IMR-90 (cell line): ENCODE measurements around the gene NLE1. TPM values are rescaled to one million over a fixed set of nuclear protein-coding genes. Genes with fewer than 3 reads are reported as not detected.

Source experiments
- ATAC-seq: fragments of 200-7000 bp; cut with Tn5 transposase; 2 replicates; pipeline ENCODE4 v1.9.1; 2020; ENCODE audit warnings: low read depth, mild to moderate bottlenecking, moderate library complexity
- BruUV-seq: library from RNA; stranded (reverse); fragments of 400-500 nt; replicated peaks from 2 replicates; lab custom pipeline; 2021; lab: Mats Ljungman, UMichigan
- CTCF ChIA-PET: fragments of 300-600 bp; formaldehyde crosslinking; extraction: SDS; loops from one replicate; lab custom pipeline; 2021; ENCODE audit warnings: antibody characterized with exemption; lab: Yijun Ruan, JAX
- POLR2A ChIA-PET: fragments of 300-600 bp; sonication (Branson Sonifier 250); formaldehyde crosslinking; loops from one replicate; lab custom pipeline; 2022; ENCODE audit warnings: antibody characterized with exemption; ENCODE audit not compliant: unreplicated experiment; lab: Charles Lee
- DNase-seq: peaks from one replicate; pipeline ENCODE4 v3.0.0; 2013
- H2AFZ ChIP-seq: replicated peaks from 2 replicates; pipeline ENCODE3; 2013; ENCODE audit warnings: low read length, mild to moderate bottlenecking; ENCODE audit not compliant: poor library complexity
- H2AK5ac ChIP-seq: 2 replicates; pipeline ENCODE4 v1.6.1; 2013; ENCODE audit warnings: low read depth, low read length, inconsistent platforms
- H2AK9ac ChIP-seq: replicated peaks from 2 replicates; pipeline ENCODE3; 2013; ENCODE audit warnings: mild to moderate bottlenecking, low read depth, low read length, moderate library complexity; ENCODE audit not compliant: poor library complexity
- H2BK120ac ChIP-seq: 2 replicates; pipeline ENCODE4 v1.6.1; 2013; ENCODE audit warnings: low read depth, low read length, inconsistent platforms
- H2BK15ac ChIP-seq: 3 replicates; pipeline ENCODE4 v1.6.1; 2013; ENCODE audit warnings: low read depth, low read length, inconsistent platforms
- H2BK20ac ChIP-seq: 2 replicates; pipeline ENCODE4 v1.6.1; 2013; ENCODE audit warnings: low read depth, mild to moderate bottlenecking, inconsistent platforms, low read length, moderate library complexity
- H2BK5ac ChIP-seq: 2 replicates; pipeline ENCODE4 v1.6.1; 2013; ENCODE audit warnings: mild to moderate bottlenecking, low read depth, low read length, inconsistent platforms; ENCODE audit not compliant: poor library complexity, severe bottlenecking
- H3K14ac ChIP-seq: replicated peaks from 2 replicates; pipeline ENCODE4 v1.6.1; 2013; ENCODE audit warnings: low read depth, low read length, inconsistent platforms
- H3K18ac ChIP-seq: 2 replicates; pipeline ENCODE4 v1.6.1; 2013; ENCODE audit warnings: low read depth, low read length, control low read depth
- H3K23ac ChIP-seq: 2 replicates; pipeline ENCODE4 v1.6.1; 2013; ENCODE audit warnings: low read depth, low read length, inconsistent platforms
- H3K27ac ChIP-seq: 2 replicates; pipeline ENCODE4 v1.5.1; 2013; ENCODE audit warnings: mild to moderate bottlenecking, control low read depth, low read length; ENCODE audit not compliant: insufficient read depth
- H3K27me3 ChIP-seq: 2 replicates; pipeline ENCODE4 v1.6.1; 2013; ENCODE audit warnings: low read length; ENCODE audit not compliant: control insufficient read depth, insufficient read depth
- H3K36me3 ChIP-seq: 2 replicates; pipeline ENCODE4 v1.6.1; 2013; ENCODE audit warnings: low read length, mixed read lengths; ENCODE audit not compliant: control insufficient read depth, insufficient read depth
- H3K4ac ChIP-seq: 2 replicates; pipeline ENCODE4 v1.6.1; 2013; ENCODE audit warnings: low read depth, low read length, inconsistent platforms
- H3K4me1 ChIP-seq: 2 replicates; pipeline ENCODE4 v1.6.1; 2013; ENCODE audit warnings: low read length, mixed read lengths; ENCODE audit not compliant: control insufficient read depth, insufficient read depth
- H3K4me2 ChIP-seq: 2 replicates; pipeline ENCODE4 v1.6.1; 2013; ENCODE audit warnings: low read depth, mild to moderate bottlenecking, control low read depth, low read length, moderate library complexity
- H3K4me3 ChIP-seq: 2 replicates; pipeline ENCODE4 v1.5.1; 2013; ENCODE audit warnings: low read depth, mild to moderate bottlenecking, control low read depth, low read length, moderate library complexity; ENCODE audit not compliant: insufficient read depth
- H3K56ac ChIP-seq: 2 replicates; pipeline ENCODE4 v1.6.1; 2013; ENCODE audit warnings: low read length, inconsistent platforms; ENCODE audit not compliant: insufficient read depth; ENCODE audit errors: extremely low read depth
- H3K79me1 ChIP-seq, 2 experiments: 2 replicates each; pipeline ENCODE4 v1.6.1; 2013; ENCODE audit warnings: low read length in 2 of 2, inconsistent platforms in 1 of 2, low read depth in 1 of 2
- H3K9ac ChIP-seq: 2 replicates; pipeline ENCODE4 v1.6.1; 2013; ENCODE audit warnings: low read depth, low read length, control low read depth
- H3K9me1 ChIP-seq: 2 replicates; pipeline ENCODE4 v1.6.1; 2013; ENCODE audit warnings: low read length, inconsistent platforms; ENCODE audit not compliant: insufficient read depth
- H3K9me3 ChIP-seq: 2 replicates; pipeline ENCODE4 v1.6.1; 2013; ENCODE audit warnings: low read length; ENCODE audit not compliant: control insufficient read depth, insufficient read depth
- H4K20me1 ChIP-seq: 2 replicates; pipeline ENCODE4 v1.6.1; 2013; ENCODE audit warnings: low read length, inconsistent platforms; ENCODE audit not compliant: insufficient read depth
- H4K5ac ChIP-seq: 2 replicates; pipeline ENCODE4 v1.6.1; 2013; ENCODE audit warnings: mild to moderate bottlenecking, low read depth, low read length, control low read depth
- H4K8ac ChIP-seq, 2 experiments: 2 replicates each; pipeline ENCODE4 v1.6.1; 2013; ENCODE audit warnings: low read depth in 2 of 2, low read length in 2 of 2, control low read depth in 1 of 2, inconsistent platforms in 1 of 2
- H4K91ac ChIP-seq: 2 replicates; pipeline ENCODE4 v1.6.1; 2013; ENCODE audit warnings: low read depth, low read length, inconsistent platforms; ENCODE audit not compliant: insufficient read depth
- CEBPB ChIP-seq: IDR thresholded peaks from 2 replicates; pipeline ENCODE4 v1.6.1; 2012; ENCODE audit warnings: low read depth, low read length, improper control_type of control experiment
- CTCF ChIP-seq: conservative IDR thresholded peaks from 2 replicates; pipeline ENCODE4 v1.5.1; 2012; ENCODE audit warnings: mild to moderate bottlenecking, low read depth, low read length, improper control_type of control experiment
- ELK1 ChIP-seq: fragments of 150-350 bp; IDR thresholded peaks from 2 replicates; pipeline ENCODE4 v1.6.1; 2016; ENCODE audit warnings: low read depth, mild to moderate bottlenecking, low read length, moderate library complexity, borderline replicate concordance
- FOS ChIP-seq: fragments of 150-350 bp; IDR thresholded peaks from 2 replicates; pipeline ENCODE4 v1.6.1; 2016; ENCODE audit warnings: low read depth, low read length
- MXI1 ChIP-seq: IDR thresholded peaks from 2 replicates; pipeline ENCODE4 v1.6.1; 2012; ENCODE audit warnings: low read depth, mild to moderate bottlenecking, low read length, moderate library complexity, borderline replicate concordance
- NFE2L2 ChIP-seq: fragments of 150-350 bp; IDR thresholded peaks from 2 replicates; pipeline ENCODE4 v1.6.1; 2016; ENCODE audit warnings: low read depth, mild to moderate bottlenecking, low read length
- RAD21 ChIP-seq: IDR thresholded peaks from 2 replicates; pipeline ENCODE4 v1.6.1; 2012; ENCODE audit warnings: low read length, improper control_type of control experiment
- RCOR1 ChIP-seq: IDR thresholded peaks from 2 replicates; pipeline ENCODE4 v1.6.1; 2012; ENCODE audit warnings: mild to moderate bottlenecking, low read length, improper control_type of control experiment; ENCODE audit not compliant: insufficient replicate concordance
- RFX5 ChIP-seq: IDR thresholded peaks from 2 replicates; pipeline ENCODE4 v1.8.0; 2012; ENCODE audit warnings: low read depth, mild to moderate bottlenecking, low read length, moderate library complexity
- USF2 ChIP-seq: fragments of 150-350 bp; IDR thresholded peaks from 2 replicates; pipeline ENCODE4 v1.6.1; 2017; ENCODE audit warnings: mild to moderate bottlenecking, antibody characterized with exemption, low read length, low read depth
- WGBS, 2 experiments: methylation state at CpG; one replicate each; pipeline versions ENCODE4 v1.1.5 to v1.1.7; 2013; ENCODE audit warnings: missing lambda C conversion rate in 2 of 2; ENCODE audit not compliant: insufficient read length in 1 of 2; ENCODE audit errors: extremely low coverage in 2 of 2; 5-methylcytosine and 5-hydroxymethylcytosine counted together
- dilution Hi-C: fragments of 300-500 bp; cut with HindIII; formaldehyde crosslinking; loops from one replicate; pipeline ENCODE4 v1.14.3; 2018; ENCODE audit warnings: low sequenced_read_pairs; ENCODE audit not compliant: unreplicated experiment
- in situ Hi-C: fragments of 300-500 bp; cut with MboI; formaldehyde crosslinking; loops from 3 replicates; pipeline ENCODE4 v1.14.3; 2019; ENCODE audit warnings: low sequenced_read_pairs, inconsistent platforms, mixed read lengths
- intact Hi-C: fragments of 100-400 bp; cut with micrococcal nuclease; formaldehyde crosslinking; loops from 2 replicates; pipeline ENCODE4 v1.10.0; 2022
- polyA plus RNA-seq, 3 experiments: library from polyadenylated mRNA; depleted of rRNA; stranded (reverse); fragments of >200 nt; gene quantifications; 2 replicates each; pipeline ENCODE4 v1.2.3, GENCODE V29; 2012; ENCODE audit warnings: low replicate concordance in 1 of 3
- total RNA-seq: library from RNA; depleted of rRNA; stranded (reverse); fragments of >200 nt; gene quantifications from 2 replicates; pipeline ENCODE4 v1.2.3, GENCODE V29; 2012

NLE1 gene
- total and polyA plus RNA-seq, 2 of the 4 experiments (the other 2 are of a cell fraction) = 18.6 to 23.7 TPM

- DNase-seq (peak; percentile 32), ATAC-seq (peak; percentile 48)
- H3K4me1 ChIP-seq = peaks cover 4% of the 10 kb centered on the region; the same call in 1 of the 2 replicates
- BruUV-seq = no TSS peak
- H4K91ac ChIP-seq = no peak overlapping the region
- no CpG with 5 or more reads among the region's 2 CpGs for WGBS, 2 experiments
- H3K4me2 ChIP-seq = no peak overlapping the region
- H3K9ac ChIP-seq = no peak overlapping the region
- H3K79me1 ChIP-seq = no peaks in the 10 kb centered on the region
- no peaks in the 10 kb centered on the region for H4K20me1 ChIP-seq
- dilution Hi-C loops = no loop called here
- no peak overlapping the region for H2AK9ac ChIP-seq
- no peak overlapping the region for H2AFZ ChIP-seq
- no peak overlapping the region for H3K23ac ChIP-seq
- H3K9me1 ChIP-seq = 0 out of 2 replicates have a peak, but pooled peaks cover 5% of the 10 kb centered on the region
- CTCF ChIA-PET = interaction anchor here (1.0 kb wide), 1 partner anchor 369 kb away, joined by 3 read pairs; no protein-coding TSS in a partner anchor
- no peak overlapping the region for H2BK20ac ChIP-seq
- H3K36me3 ChIP-seq = no peaks in the 10 kb centered on the region
- POLR2A ChIA-PET = no interaction called here
- in situ Hi-C loops = no loop called here
- H3K27me3 ChIP-seq = peaks cover 4% of the 10 kb centered on the region; the same call in 1 of the 2 replicates
- no peak overlapping the region for H3K4ac ChIP-seq
- H3K18ac ChIP-seq = no peak overlapping the region
- H3K14ac ChIP-seq = no peak overlapping the region
- no peak overlapping the region for H4K8ac ChIP-seq
- H3K27ac ChIP-seq = no peak overlapping the region
- TF ChIP-seq RAD21 (no peak), MXI1 (no peak), ELK1 (no peak), CTCF (no peak), USF2 (peak; percentile 38; the same call in 1 of the 2 replicates), NFE2L2 (no peak), RFX5 (no peak), RCOR1 (no peak), FOS (no peak), CEBPB (peak; percentile 79)
- H3K4me3 ChIP-seq = no peak overlapping the region
- no peak overlapping the region for H2BK120ac ChIP-seq
- intact Hi-C loops = loop anchor here (1.0 to 10.0 kb wide), 6 partner anchors 70 to 575 kb away; partner anchors contain the start of genes SLFN12 and SLFN5
- H2AK5ac ChIP-seq = no peak overlapping the region
- H2BK5ac ChIP-seq = no peak overlapping the region
- no peaks in the 10 kb centered on the region for H3K9me3 ChIP-seq
- H4K5ac ChIP-seq = no peak overlapping the region
- H3K56ac ChIP-seq = no peak overlapping the region
- H2BK15ac ChIP-seq = no peak overlapping the region
Measured at GRCh38 chr17:35171834-35172233, 29.7 kb upstream of the NLE1 start.
